ENCODE results near the gene NABP2. TPM values are rescaled to one million over a fixed set of nuclear protein-coding genes. Genes with fewer than 3 reads are reported as not detected.

The NABP2 gene
- total RNA-seq, 4 donors from 2014 or later: 19.4 to 35.7 (median 31.4) TPM

DNA sequence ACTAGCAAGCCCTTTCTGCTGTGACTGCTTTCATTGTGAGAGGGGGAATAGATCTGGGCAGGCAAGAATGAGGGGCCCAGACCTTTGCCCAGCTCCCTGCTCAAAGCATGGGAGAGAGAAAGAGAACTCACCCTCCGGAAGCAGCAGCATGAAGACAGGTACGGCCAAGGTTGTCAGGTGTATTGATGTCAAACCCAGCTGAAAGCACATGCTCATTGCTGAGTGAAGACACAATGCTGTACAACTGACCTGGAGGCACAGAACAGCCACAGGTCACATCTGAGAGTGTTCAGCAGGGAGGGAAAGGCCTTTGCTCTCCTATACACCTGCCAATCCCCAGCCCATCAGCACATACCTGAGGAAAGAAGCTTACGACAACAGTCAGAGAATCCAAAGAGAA, 28.5 kb downstream of the NABP2 start:
- intact Hi-C loops (cut with DNase I): no loop called here
- H3K27ac ChIP-seq: no peak overlapping the region
- no peaks in the 10 kb centered on the region for H3K27me3 ChIP-seq
- H3K4me1 ChIP-seq: peaks cover 7 to 14% of the 10 kb centered on the region in 2 donors
- no peaks in the 10 kb centered on the region for H3K9me3 ChIP-seq
- WGBS, 2 donors: 88 to 95% methylated on average over 3 of the region's 3 CpGs
- H3K4me3 ChIP-seq (replicated peaks in 1 of 3): no peak overlapping the region
- DNase-seq: no peak
- H3K36me3 ChIP-seq: peaks cover 76% of the 10 kb centered on the region in 2 donors
- TF ChIP-seq CTCF (IDR thresholded peaks at IDR 0.05) (no peak), POLR2A (IDR thresholded peaks at IDR 0.05) (no peak)

GRCh38 chr12:56253091-56253490, 28.9 kb downstream of the NABP2 start:
- intact Hi-C loops (cut with DNase I): no loop called here
- Histone ChIP-seq H3K36me3 (peaks cover 71% of the 10 kb centered on the region in 2 donors), H3K9me3 (no peaks in the 10 kb centered on the region), H3K4me3 (replicated peaks in 1 of 3) (no peak overlapping the region), H3K27me3 (no peaks in the 10 kb centered on the region), H3K4me1 (peaks cover 7 to 14% of the 10 kb centered on the region in 2 donors), H3K27ac (no peak overlapping the region)
- 92 to 99% methylated on average over 10 to 11 of the region's 11 CpGs for WGBS, 2 donors
- no peak for DNase-seq
- TF ChIP-seq POLR2A (IDR thresholded peaks at IDR 0.05) (no peak), CTCF (IDR thresholded peaks at IDR 0.05) (no peak)

DNA sequence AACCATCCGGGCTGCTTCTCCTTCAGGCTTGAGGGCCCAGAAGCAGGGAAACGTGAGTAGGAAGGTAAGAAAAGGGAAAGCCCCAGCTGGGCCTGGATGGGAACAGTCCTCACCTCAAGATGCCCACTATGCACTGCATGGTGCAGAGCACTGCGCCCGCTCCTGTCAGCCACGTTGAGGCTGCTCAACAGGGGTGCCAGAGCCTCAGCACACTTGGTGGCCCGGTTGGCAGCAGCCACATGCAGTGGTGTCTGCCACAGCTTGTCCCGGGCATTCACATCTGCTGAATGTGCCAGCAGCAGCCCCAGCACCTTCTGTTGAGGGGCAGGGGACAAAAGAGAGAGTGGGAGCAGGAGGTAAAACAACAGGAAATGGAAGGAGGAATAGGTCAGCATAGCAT, 31.5 kb downstream of the NABP2 start:
- H3K36me3 ChIP-seq: peaks cover 47 to 48% of the 10 kb centered on the region in 2 donors
- TF ChIP-seq CTCF (IDR thresholded peaks at IDR 0.05): no peak

GRCh38 chr12:56256326-56256960, 32.3 kb downstream of the NABP2 start:
- DNase-seq: no peak
- Histone ChIP-seq H3K36me3 (peaks cover 42 to 43% of the 10 kb centered on the region in 2 donors), H3K4me1 (peaks cover 10 to 20% of the 10 kb centered on the region in 2 donors), H3K4me3 (replicated peaks in 1 of 3) (no peak overlapping the region), H3K27ac (no peak overlapping the region), H3K27me3 (no peaks in the 10 kb centered on the region), H3K9me3 (no peaks in the 10 kb centered on the region)
- intact Hi-C loops (cut with DNase I): no loop called here
- TF ChIP-seq POLR2A (IDR thresholded peaks at IDR 0.05) (no peak), CTCF (IDR thresholded peaks at IDR 0.05) (no peak)
- WGBS, 2 donors: 44 to 47% methylated on average over 4 of the region's 4 CpGs

More for the DNA sequence above, 31.5 kb downstream of the NABP2 start:
- H3K9me3 ChIP-seq: no peaks in the 10 kb centered on the region
- no peak overlapping the region for H3K27ac ChIP-seq
- no peak for DNase-seq
- intact Hi-C loops (cut with DNase I): no loop called here
- WGBS, 2 donors: 72 to 79% methylated on average over 7 of the region's 7 CpGs
- H3K4me3 ChIP-seq (replicated peaks in 1 of 3): no peak overlapping the region
- no peaks in the 10 kb centered on the region for H3K27me3 ChIP-seq
- peaks cover 10 to 20% of the 10 kb centered on the region in 2 donors for H3K4me1 ChIP-seq

- no peak for DNase-seq
- no peak for TF ChIP-seq CTCF (IDR thresholded peaks at IDR 0.05)
- TF ChIP-seq POLR2A (IDR thresholded peaks at IDR 0.05): no peak
- H3K9me3 ChIP-seq: no peaks in the 10 kb centered on the region
- 67% methylated on average over 8 of the region's 8 CpGs for WGBS, 2 donors
- no peak overlapping the region for H3K27ac ChIP-seq
- peak overlapping the region in 2 of 3 donors; percentile 67 to 92 for H3K4me3 ChIP-seq (replicated peaks in 1 of 3)
- H3K36me3 ChIP-seq: peaks cover 36 to 38% of the 10 kb centered on the region in 2 donors
- peaks cover 10 to 20% of the 10 kb centered on the region in 2 donors for H3K4me1 ChIP-seq
- intact Hi-C loops (cut with DNase I): no loop called here
- H3K27me3 ChIP-seq: no peaks in the 10 kb centered on the region
Observed at GRCh38 chr12:56257071-56257470, 32.9 kb downstream of the NABP2 start.
